ENCODE data around the gene NHSL2.
"Not testable (repeated sequence)": the region's sequence is repeated elsewhere in the genome, so short reads cannot be mapped to it uniquely, and the experiment has no call there.

DNA sequence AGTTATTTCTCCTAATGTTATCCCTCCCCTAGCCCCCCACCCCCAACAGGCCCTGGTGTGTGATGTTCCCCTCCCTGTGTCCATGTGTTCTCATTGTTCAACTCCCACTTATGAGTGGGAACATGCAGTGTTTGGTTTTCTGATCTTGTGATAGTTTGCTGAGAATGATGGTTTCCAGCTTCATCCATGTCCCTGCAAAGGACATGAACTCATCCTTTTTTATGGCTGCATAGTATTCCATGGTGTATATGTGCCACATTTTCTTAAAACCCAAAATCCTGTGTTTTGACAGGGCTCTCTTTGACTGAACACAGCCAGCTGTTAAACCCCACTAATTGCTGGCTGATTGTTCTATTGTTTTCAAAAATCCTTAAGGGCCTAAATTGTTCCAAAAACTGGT is 53.5 kb downstream of the NHSL2 start:
- TF ChIP-seq, protein P1, sequence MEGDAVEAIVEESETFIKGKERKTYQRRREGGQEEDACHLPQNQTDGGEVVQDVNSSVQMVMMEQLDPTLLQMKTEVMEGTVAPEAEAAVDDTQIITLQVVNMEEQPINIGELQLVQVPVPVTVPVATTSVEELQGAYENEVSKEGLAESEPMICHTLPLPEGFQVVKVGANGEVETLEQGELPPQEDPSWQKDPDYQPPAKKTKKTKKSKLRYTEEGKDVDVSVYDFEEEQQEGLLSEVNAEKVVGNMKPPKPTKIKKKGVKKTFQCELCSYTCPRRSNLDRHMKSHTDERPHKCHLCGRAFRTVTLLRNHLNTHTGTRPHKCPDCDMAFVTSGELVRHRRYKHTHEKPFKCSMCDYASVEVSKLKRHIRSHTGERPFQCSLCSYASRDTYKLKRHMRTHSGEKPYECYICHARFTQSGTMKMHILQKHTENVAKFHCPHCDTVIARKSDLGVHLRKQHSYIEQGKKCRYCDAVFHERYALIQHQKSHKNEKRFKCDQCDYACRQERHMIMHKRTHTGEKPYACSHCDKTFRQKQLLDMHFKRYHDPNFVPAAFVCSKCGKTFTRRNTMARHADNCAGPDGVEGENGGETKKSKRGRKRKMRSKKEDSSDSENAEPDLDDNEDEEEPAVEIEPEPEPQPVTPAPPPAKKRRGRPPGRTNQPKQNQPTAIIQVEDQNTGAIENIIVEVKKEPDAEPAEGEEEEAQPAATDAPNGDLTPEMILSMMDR (conservative IDR thresholded peaks at IDR 0.05; ENCODE audit: low read length) = not testable (repeated sequence)
- not testable (repeated sequence) for TF ChIP-seq EZH2phosphoT487 (IDR thresholded peaks at IDR 0.05; ENCODE audit: borderline replicate concordance, low read depth, low read length)
